GM12878 (cell line): ENCODE data around the gene ID3. TPM values are rescaled to one million over a fixed set of nuclear protein-coding genes. Genes with fewer than 3 reads are reported as not detected.
A peak's percentile ranks its signal among the peaks of the same experiment; 100 is the strongest.

ENCODE experiments used
- ATAC-seq: fragments of 200-7000 bp; cut with Tn5 transposase; 3 replicates; pipeline ENCODE4 v1.9.1; 2020; ENCODE audit warnings: mild to moderate bottlenecking, moderate library complexity
- BruUV-seq: library from RNA; stranded (reverse); fragments of 400-500 nt; replicated peaks from 2 replicates; lab custom pipeline; 2021; lab: Mats Ljungman, UMichigan
- CTCF ChIA-PET: fragments of 300-600 bp; sonication (Branson Sonifier 250); formaldehyde crosslinking; extraction: SDS; loops from one replicate; lab custom pipeline; 2021; ENCODE audit warnings: inconsistent platforms; lab: Yijun Ruan, JAX
- POLR2A ChIA-PET: fragments of 350-600 bp; formaldehyde crosslinking; extraction: SDS; loops from one replicate; lab custom pipeline; 2021; ENCODE audit warnings: inconsistent platforms; lab: Charles Lee
- RAD21 ChIA-PET: fragments of 300-600 bp; sonication (Branson Sonifier 250); formaldehyde crosslinking; loops from one replicate; lab custom pipeline; 2023; ENCODE audit warnings: antibody characterized with exemption; ENCODE audit not compliant: unreplicated experiment; lab: Charles Lee
- SMC1A ChIA-PET: fragments of 300-600 bp; sonication (Branson Sonifier 250); formaldehyde crosslinking; loops from one replicate; lab custom pipeline; 2023; ENCODE audit not compliant: unreplicated experiment, uncharacterized antibody; lab: Charles Lee
- DNase-seq: peaks from one replicate; pipeline ENCODE4 v3.0.0-alpha.2; 2011; ENCODE audit warnings: low read depth, low spot score
- FAIRE-seq: peaks from 3 replicates; lab custom pipeline; 2011; peaks lifted over from hg19 to GRCh38; lab: Jason Lieb, UNC
- H2AFZ ChIP-seq: 2 replicates; pipeline ENCODE4 v1.6.0; 2011; ENCODE audit warnings: low read depth, low read length, control low read depth; ENCODE audit not compliant: control insufficient read depth
- H3K27ac ChIP-seq: 2 replicates; pipeline ENCODE4 v1.5.1; 2011; ENCODE audit warnings: control low read depth; ENCODE audit not compliant: control insufficient read depth, insufficient read depth
- H3K27me3 ChIP-seq, 2 experiments: replicated peaks in 1 of 2; 2 replicates each; pipeline versions ENCODE4 v1.6.0 to v1.6.1; 2011; ENCODE audit warnings: low read length in 1 of 2; ENCODE audit not compliant: control insufficient read depth in 2 of 2, insufficient read depth in 2 of 2
- H3K36me3 ChIP-seq, 2 experiments: 2 replicates each; pipeline ENCODE4 v1.5.1; 2011; ENCODE audit warnings: low read length in 1 of 2; ENCODE audit not compliant: control insufficient read depth in 2 of 2, insufficient read depth in 2 of 2
- H3K4me1 ChIP-seq: 2 replicates; pipeline ENCODE4 v1.6.1; 2011; ENCODE audit warnings: mild to moderate bottlenecking, low read length, moderate library complexity, mixed read lengths; ENCODE audit not compliant: control insufficient read depth, insufficient read depth
- H3K4me2 ChIP-seq: 2 replicates; pipeline ENCODE4 v1.6.0; 2011; ENCODE audit warnings: control low read depth; ENCODE audit not compliant: control insufficient read depth, insufficient read depth
- H3K4me3 ChIP-seq: fragments of 200-600 bp; sonication (generic); 2 replicates; pipeline ENCODE4 v1.5.1; 2016
- H3K79me2 ChIP-seq: 2 replicates; pipeline ENCODE4 v1.6.0; 2011; ENCODE audit warnings: low read length; ENCODE audit not compliant: control insufficient read depth, insufficient read depth
- H3K9ac ChIP-seq: 2 replicates; pipeline ENCODE4 v1.8.0; 2011; ENCODE audit warnings: low read length, control low read depth, mixed read lengths; ENCODE audit not compliant: control insufficient read depth, insufficient read depth
- H3K9me3 ChIP-seq: replicated peaks from 3 replicates; pipeline ENCODE4 v1.5.1; 2011; ENCODE audit warnings: mild to moderate bottlenecking, low read length; ENCODE audit not compliant: control insufficient read depth, insufficient read depth
- H4K20me1 ChIP-seq: 2 replicates; pipeline ENCODE4 v1.6.0; 2011; ENCODE audit not compliant: control insufficient read depth, insufficient read depth
- ASH2L ChIP-seq: fragments of 300-600, 200-600 bp; sonication (generic); IDR thresholded peaks from 2 replicates; pipeline ENCODE4 v1.6.1; 2017; ENCODE audit warnings: low read depth, mild to moderate bottlenecking, borderline replicate concordance
- BMI1 ChIP-seq: fragments of 450-650 bp; IDR thresholded peaks from 2 replicates; pipeline ENCODE4 v1.6.1; 2016; ENCODE audit warnings: mild to moderate bottlenecking, moderate library complexity, borderline replicate concordance
- CEBPB ChIP-seq, 2 experiments: fragments of 150-350 bp in 1 of 2; IDR thresholded peaks; 2 replicates each; pipeline ENCODE4 v1.6.1; 2012 to 2014; ENCODE audit warnings: low read depth in 2 of 2, low read length in 2 of 2, borderline replicate concordance in 1 of 2, inconsistent platforms in 1 of 2
- EED ChIP-seq: sonication (generic); IDR thresholded peaks from 2 replicates; pipeline ENCODE4 v1.6.1; 2016; ENCODE audit warnings: antibody characterized with exemption, low read depth
- EP300 ChIP-seq, 2 experiments: fragments of 150-350 bp in 1 of 2; IDR thresholded peaks; 2 replicates each; pipeline ENCODE4 v1.6.1; 2011 to 2012; ENCODE audit warnings: low read depth in 2 of 2, low read length in 2 of 2, borderline replicate concordance in 1 of 2, improper control_type of control experiment in 1 of 2, inconsistent platforms in 1 of 2; ENCODE audit not compliant: control insufficient read depth in 1 of 2
- KDM1A ChIP-seq: fragments of 200-600 bp; sonication (generic); IDR thresholded peaks from 2 replicates; pipeline ENCODE4 v1.6.1; 2016; ENCODE audit warnings: borderline replicate concordance
- MEF2B ChIP-seq: fragments of 450-650 bp; IDR thresholded peaks from 2 replicates; pipeline ENCODE4 v1.6.1; 2018; ENCODE audit warnings: mild to moderate bottlenecking, moderate library complexity; ENCODE audit not compliant: partially characterized antibody, poor library complexity, severe bottlenecking
- NBN ChIP-seq: fragments of 450-650 bp; IDR thresholded peaks from 2 replicates; pipeline ENCODE4 v1.6.1; 2016
- PAX5 ChIP-seq: IDR thresholded peaks from 2 replicates; pipeline ENCODE4 v1.6.1; 2011; ENCODE audit warnings: low read depth, low read length, borderline replicate concordance
- SPI1 ChIP-seq: IDR thresholded peaks from 2 replicates; pipeline ENCODE4 v1.6.1; 2011; ENCODE audit warnings: low read depth, mild to moderate bottlenecking, low read length, moderate library complexity, borderline replicate concordance; ENCODE audit not compliant: insufficient read depth
- SUPT20H ChIP-seq: IDR thresholded peaks from 2 replicates; pipeline ENCODE4 v1.6.1; 2011; ENCODE audit warnings: low read depth, mild to moderate bottlenecking, low read length, moderate library complexity, borderline replicate concordance; ENCODE audit not compliant: control insufficient read depth
- TBL1XR1 ChIP-seq: IDR thresholded peaks from 2 replicates; pipeline ENCODE4 v1.6.1; 2012; ENCODE audit warnings: low read depth, low read length, improper control_type of control experiment
- ZBTB40 ChIP-seq: fragments of 450-650 bp; IDR thresholded peaks from 2 replicates; pipeline ENCODE4 v1.6.1; 2016; ENCODE audit warnings: mild to moderate bottlenecking, moderate library complexity, borderline replicate concordance
- ZSCAN29 ChIP-seq: fragments of 450-650 bp; IDR thresholded peaks from 2 replicates; pipeline ENCODE4 v1.6.1; 2017; ENCODE audit warnings: mild to moderate bottlenecking, moderate library complexity
- ZZZ3 ChIP-seq: IDR thresholded peaks from 2 replicates; pipeline ENCODE4 v1.6.1; 2011; ENCODE audit warnings: low read depth; ENCODE audit not compliant: control insufficient read depth, insufficient read length
- WGBS: methylation state at CpG from one replicate; pipeline ENCODE4 v1.1.6; 2016; ENCODE audit warnings: low lambda C conversion rate; ENCODE audit not compliant: insufficient replicate concordance, insufficient coverage; ENCODE audit errors: missing lambda C conversion rate; 5-methylcytosine and 5-hydroxymethylcytosine counted together
- in situ Hi-C: fragments of 300-500 bp; cut with MboI; formaldehyde crosslinking; loops from 9 replicates; pipeline ENCODE4 v1.14.3; 2018; ENCODE audit warnings: mixed read lengths
- intact Hi-C: fragments of 100-400 bp; cut with micrococcal nuclease; formaldehyde crosslinking; loops from one replicate; pipeline ENCODE4 v1.14.2; 2022; ENCODE audit not compliant: unreplicated experiment
- polyA plus RNA-seq, 11 experiments: library from polyadenylated mRNA; depleted of rRNA in 4 of 11; unstranded in 6 of 11; stranded (reverse) in 5 of 11; fragments of >200 nt; fragmentation: Nextera tagmentation in 4 of 11; fragmentation: Illumina TruSeq in 1 of 11; extraction: Ambion mirVana in 4 of 11; extraction: Trizol in 1 of 11; gene quantifications; 1 replicate in 1 of 11; 2 replicates in 10 of 11; pipeline versions ENCODE4 v1.2.1 to v1.2.3, GENCODE V29; 2011 to 2016; ENCODE audit warnings: inconsistent platforms in 2 of 11, missing spikeins in 2 of 11, low read depth in 1 of 11
- total RNA-seq, 4 experiments: library from RNA; depleted of rRNA in 3 of 4; stranded (reverse); fragments of >200 nt in 3 of 4; fragmentation: Illumina TruSeq in 1 of 4; extraction: Trizol in 1 of 4; gene quantifications; 2 replicates each; pipeline versions ENCODE4 v1.2.1 to v1.2.3, GENCODE V29; 2013 to 2021

ID3 gene
- total and polyA plus RNA-seq, 10 of the 15 experiments (the other 5 are each of a cell fraction or from before 2014, with no cell fraction given) = 42.7 to 475 (median 207) TPM

- in situ Hi-C loops (loop anchor here (25.0 kb wide), 2 partner anchors 1435 to 1790 kb away; partner anchors contain the start of gene USP48), intact Hi-C loops (loop anchor here (1.0 kb wide), 2 partner anchors 17 to 58 kb away; no protein-coding TSS in a partner anchor)
- ChIA-PET CTCF (interaction anchor here (0.6 to 8.6 kb wide), 16 partner anchors 10 to 121 kb away, joined by 3 to 112 read pairs (median 6); partner anchors contain the start of gene ID3), SMC1A (interaction anchor here (0.6 to 16.8 kb wide), 21 partner anchors 9 to 890 kb away, joined by 3 to 419 read pairs (median 8); partner anchors contain the start of gene ID3), RAD21 (interaction anchor here (0.7 to 7.8 kb wide), 22 partner anchors 9 to 333 kb away, joined by 3 to 252 read pairs (median 8); partner anchors contain the start of gene ID3), POLR2A (interaction anchor here (0.5 to 14.7 kb wide), 18 partner anchors 8 to 1552 kb away, joined by 3 to 271 read pairs (median 9); partner anchors contain the start of gene ID3)
- peak; percentile 80 for ATAC-seq
- no peaks in the 10 kb centered on the region for H3K9me3 ChIP-seq
- H3K79me2 ChIP-seq = no peaks in the 10 kb centered on the region
- peak overlapping the region; percentile 45 for H2AFZ ChIP-seq
- WGBS = under 1% methylated on average over 11 of the region's 11 CpGs
- H3K27ac ChIP-seq = peak overlapping the region; percentile 96
- H4K20me1 ChIP-seq = no peaks in the 10 kb centered on the region
- FAIRE-seq = peak; percentile 98
- H3K4me1 ChIP-seq = peaks cover 53% of the 10 kb centered on the region
- no TSS peak for BruUV-seq
- peak overlapping the region; percentile 82 for H3K9ac ChIP-seq
- H3K36me3 ChIP-seq = no peaks in the 10 kb centered on the region
- peak overlapping the region; percentile 91 for H3K4me2 ChIP-seq
- H3K4me3 ChIP-seq = peak overlapping the region; percentile 61; the same call in 1 of the 2 replicates
- peak; percentile 92 for DNase-seq
- no peaks in the 10 kb centered on the region for H3K27me3 ChIP-seq
- no peak for TF ChIP-seq KDM1A
- peak; percentile 75 to 85; a peak in 3 of 4 replicates for TF ChIP-seq EP300 (IDR thresholded peaks at IDR 0.05; ENCODE audit: borderline replicate concordance in 1 of 2, control insufficient read depth in 1 of 2, low read depth in 2 of 2, low read length in 2 of 2)
- peak; percentile 97 for TF ChIP-seq NBN
- peak; percentile 95 for TF ChIP-seq SPI1
- peak; percentile 71; the same call in 1 of the 2 replicates for TF ChIP-seq PAX5
- peak in 1 of 2 experiments; percentile 77; a peak in 2 of 4 replicates for TF ChIP-seq CEBPB (IDR thresholded peaks at IDR 0.05; ENCODE audit: borderline replicate concordance in 1 of 2, low read depth in 2 of 2, low read length in 2 of 2)
- no peak for TF ChIP-seq SUPT20H
- peak; percentile 98 for TF ChIP-seq MEF2B
- no peak for TF ChIP-seq ZSCAN29
- TF ChIP-seq ZBTB40 = peak; percentile 46; the same call in 1 of the 2 replicates
- peak; percentile 98 for TF ChIP-seq TBL1XR1
- no peak for TF ChIP-seq ZZZ3
- 0 out of 2 replicates have a peak, but pooled peaks have one; percentile 37 for TF ChIP-seq ASH2L
- TF ChIP-seq EED = peak; percentile 96
- TF ChIP-seq BMI1 = peak; percentile 37; the same call in 1 of the 2 replicates
Observed at GRCh38 chr1:23577056-23578004, 18.0 kb upstream of the ID3 start.
